MM.1S (cell line): Measurements from ENCODE around the gene NAB1.

Source experiments
- DNase-seq: peaks from one replicate; pipeline ENCODE4 v3.0.0-alpha.2; 2015
- H2AFZ ChIP-seq: fragments of 300-600 bp; sonication (generic); 2 replicates; pipeline ENCODE4 v1.6.0; 2016; ENCODE audit warnings: antibody characterized with exemption, low read length
- H3F3A ChIP-seq: fragments of 300-600 bp; sonication (generic); 2 replicates; pipeline ENCODE4 v1.6.1; 2016; ENCODE audit warnings: mild to moderate bottlenecking, antibody characterized with exemption, low read length, moderate library complexity, mixed read lengths; ENCODE audit not compliant: insufficient read depth
- H3K27ac ChIP-seq: fragments of 300-600 bp; sonication (generic); 2 replicates; pipeline ENCODE4 v1.5.1; 2016; ENCODE audit warnings: mild to moderate bottlenecking, low read length
- H3K27me3 ChIP-seq: fragments of 300-600 bp; sonication (generic); replicated peaks from 2 replicates; pipeline ENCODE4 v1.6.0; 2016; ENCODE audit warnings: low read length; ENCODE audit not compliant: insufficient read depth
- H3K36me3 ChIP-seq: fragments of 300-600 bp; sonication (generic); replicated peaks from 2 replicates; pipeline ENCODE4 v1.6.1; 2016; ENCODE audit warnings: mild to moderate bottlenecking, low read length, mixed read lengths; ENCODE audit not compliant: insufficient read depth
- H3K4me1 ChIP-seq: fragments of 300-600 bp; sonication (generic); 2 replicates; pipeline ENCODE4 v1.6.1; 2016; ENCODE audit warnings: low read length, mixed read lengths
- H3K4me2 ChIP-seq: fragments of 300-600 bp; sonication (generic); 2 replicates; pipeline ENCODE4 v1.6.0; 2016; ENCODE audit warnings: low read depth, low read length
- H3K4me3 ChIP-seq: fragments of 300-600 bp; sonication (generic); 2 replicates; pipeline ENCODE4 v1.5.1; 2016; ENCODE audit warnings: low read length, mixed read lengths
- H3K79me2 ChIP-seq: fragments of 300-600 bp; sonication (generic); 2 replicates; pipeline ENCODE4 v1.6.1; 2016; ENCODE audit warnings: mixed run types, low read length, mixed read lengths
- H3K9ac ChIP-seq: fragments of 300-600 bp; sonication (generic); 2 replicates; pipeline ENCODE4 v1.6.1; 2016; ENCODE audit warnings: low read length, mixed read lengths
- H3K9me2 ChIP-seq: fragments of 300-600 bp; sonication (generic); replicated peaks from 2 replicates; pipeline ENCODE4 v1.6.1; 2016; ENCODE audit warnings: mild to moderate bottlenecking, low read length, mixed read lengths; ENCODE audit not compliant: insufficient read depth
- H3K9me3 ChIP-seq: fragments of 300-600 bp; sonication (generic); replicated peaks from 2 replicates; pipeline ENCODE4 v1.6.1; 2016; ENCODE audit warnings: mild to moderate bottlenecking, low read length, mixed read lengths; ENCODE audit not compliant: insufficient read depth
- H4K20me1 ChIP-seq: fragments of 300-600 bp; sonication (generic); 2 replicates; pipeline ENCODE4 v1.6.1; 2016; ENCODE audit warnings: mild to moderate bottlenecking, low read length, moderate library complexity, mixed read lengths; ENCODE audit not compliant: insufficient read depth
- EZH2 ChIP-seq: fragments of 300-600 bp; sonication (generic); optimal IDR thresholded peaks from 2 replicates; pipeline ENCODE3; 2017; ENCODE audit warnings: low read depth, mild to moderate bottlenecking, antibody characterized with exemption, low read length, mixed read lengths
- EZH2phosphoT487 ChIP-seq: fragments of 300-600 bp; sonication (generic); IDR thresholded peaks from 2 replicates; pipeline ENCODE4 v1.6.1; 2018; ENCODE audit warnings: antibody characterized with exemption, low read length
- TF ChIP-seq, protein P1 (sequence below): fragments of 300-600 bp; sonication (generic); IDR thresholded peaks from 2 replicates; pipeline ENCODE4 v1.5.1; 2016; ENCODE audit warnings: antibody characterized with exemption, low read length, mixed read lengths

NAB1 gene

DNA sequence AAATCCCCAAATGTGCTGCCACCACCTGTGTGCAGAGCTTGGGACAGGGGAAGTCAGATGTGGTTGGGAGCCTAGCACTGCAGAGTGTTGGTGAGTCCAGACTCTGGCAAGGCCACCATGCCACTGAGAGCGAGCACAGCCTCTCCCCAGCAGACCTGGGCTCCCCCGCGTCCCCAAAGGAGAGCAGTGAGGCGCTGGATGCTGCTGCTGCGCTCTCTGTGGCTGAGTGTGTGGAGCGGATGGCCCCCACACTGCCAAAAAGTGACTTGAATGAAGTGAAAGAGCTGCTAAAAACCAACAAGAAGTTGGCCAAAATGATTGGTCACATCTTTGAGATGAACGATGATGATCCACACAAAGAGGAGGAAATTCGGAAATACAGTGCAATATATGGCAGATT is 10.7 kb downstream of the NAB1 start:
- H3K9me3 ChIP-seq: no peaks in the 10 kb centered on the region
- DNase-seq: no peak
- H2AFZ ChIP-seq: no peak overlapping the region
- H3K4me1 ChIP-seq: no peaks in the 10 kb centered on the region
- H3K27me3 ChIP-seq: no peaks in the 10 kb centered on the region
- H3F3A ChIP-seq: no peaks in the 10 kb centered on the region
- H3K36me3 ChIP-seq: 0 out of 2 replicates have a peak, but pooled peaks cover 5% of the 10 kb centered on the region
- no peaks in the 10 kb centered on the region for H4K20me1 ChIP-seq
- no peak overlapping the region for H3K9ac ChIP-seq
- H3K9me2 ChIP-seq: no peaks in the 10 kb centered on the region
- no peak overlapping the region for H3K4me2 ChIP-seq
- no peak overlapping the region for H3K27ac ChIP-seq
- no peak overlapping the region for H3K4me3 ChIP-seq
- H3K79me2 ChIP-seq: peaks cover 27% of the 10 kb centered on the region
- TF ChIP-seq EZH2phosphoT487: no peak
- TF ChIP-seq, protein P1, sequence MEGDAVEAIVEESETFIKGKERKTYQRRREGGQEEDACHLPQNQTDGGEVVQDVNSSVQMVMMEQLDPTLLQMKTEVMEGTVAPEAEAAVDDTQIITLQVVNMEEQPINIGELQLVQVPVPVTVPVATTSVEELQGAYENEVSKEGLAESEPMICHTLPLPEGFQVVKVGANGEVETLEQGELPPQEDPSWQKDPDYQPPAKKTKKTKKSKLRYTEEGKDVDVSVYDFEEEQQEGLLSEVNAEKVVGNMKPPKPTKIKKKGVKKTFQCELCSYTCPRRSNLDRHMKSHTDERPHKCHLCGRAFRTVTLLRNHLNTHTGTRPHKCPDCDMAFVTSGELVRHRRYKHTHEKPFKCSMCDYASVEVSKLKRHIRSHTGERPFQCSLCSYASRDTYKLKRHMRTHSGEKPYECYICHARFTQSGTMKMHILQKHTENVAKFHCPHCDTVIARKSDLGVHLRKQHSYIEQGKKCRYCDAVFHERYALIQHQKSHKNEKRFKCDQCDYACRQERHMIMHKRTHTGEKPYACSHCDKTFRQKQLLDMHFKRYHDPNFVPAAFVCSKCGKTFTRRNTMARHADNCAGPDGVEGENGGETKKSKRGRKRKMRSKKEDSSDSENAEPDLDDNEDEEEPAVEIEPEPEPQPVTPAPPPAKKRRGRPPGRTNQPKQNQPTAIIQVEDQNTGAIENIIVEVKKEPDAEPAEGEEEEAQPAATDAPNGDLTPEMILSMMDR: no peak
- no peak for TF ChIP-seq EZH2

GRCh38 chr2:190662754-190663153 is 13.9 kb downstream of the NAB1 start:
- no peak overlapping the region for H3K4me3 ChIP-seq
- no peaks in the 10 kb centered on the region for H3K9me2 ChIP-seq
- H3K36me3 ChIP-seq: 0 out of 2 replicates have a peak, but pooled peaks cover 5% of the 10 kb centered on the region
- TF ChIP-seq, protein P1: no peak
- TF ChIP-seq EZH2 (no peak), EZH2phosphoT487 (no peak)
- no peak overlapping the region for H3K27ac ChIP-seq
- no peaks in the 10 kb centered on the region for H3F3A ChIP-seq
- no peak for DNase-seq
- H4K20me1 ChIP-seq: no peaks in the 10 kb centered on the region
- H3K27me3 ChIP-seq: no peaks in the 10 kb centered on the region
- H3K9ac ChIP-seq: no peak overlapping the region
- H3K79me2 ChIP-seq: peaks cover 20% of the 10 kb centered on the region
- no peak overlapping the region for H2AFZ ChIP-seq
- H3K9me3 ChIP-seq: no peaks in the 10 kb centered on the region
- H3K4me1 ChIP-seq: no peaks in the 10 kb centered on the region
- no peak overlapping the region for H3K4me2 ChIP-seq

- Histone ChIP-seq H3K9ac (no peak overlapping the region), H3K4me3 (no peak overlapping the region), H3K27me3 (no peaks in the 10 kb centered on the region), H3K4me1 (no peaks in the 10 kb centered on the region), H4K20me1 (no peaks in the 10 kb centered on the region), H3K79me2 (peaks cover 15% of the 10 kb centered on the region), H3K4me2 (no peak overlapping the region), H2AFZ (no peak overlapping the region), H3K36me3 (0 out of 2 replicates have a peak, but pooled peaks cover 5% of the 10 kb centered on the region), H3K9me3 (no peaks in the 10 kb centered on the region), H3F3A (no peaks in the 10 kb centered on the region), H3K9me2 (no peaks in the 10 kb centered on the region), H3K27ac (no peak overlapping the region)
- no peak for DNase-seq
- TF ChIP-seq, protein P1: no peak
- TF ChIP-seq EZH2: no peak
- TF ChIP-seq EZH2phosphoT487: no peak
These were observed 14.5 kb downstream of the NAB1 start for GRCh38 chr2:190663348-190663747.
